K562 (cell line): Measurements from ENCODE around the gene BFSP1. TPM values are rescaled to one million over a fixed set of nuclear protein-coding genes. Genes with fewer than 3 reads are reported as not detected.

ENCODE experiments used
- ATAC-seq: fragments of 200-7000 bp; cut with Tn5 transposase; 3 replicates; pipeline ENCODE4 v1.9.1; 2020; ENCODE audit warnings: moderate library complexity
- BruUV-seq: library from RNA; stranded (reverse); fragments of 400-500 nt; replicated peaks from 2 replicates; lab custom pipeline; 2021; lab: Mats Ljungman, UMichigan
- CTCF ChIA-PET: fragments of 300-600 bp; formaldehyde crosslinking; extraction: SDS; loops from one replicate; lab custom pipeline; 2021; ENCODE audit warnings: low intra/inter-chr PET ratio; lab: Yijun Ruan, JAX
- POLR2A ChIA-PET: fragments of 300-600, 350-650 bp; sonication (Branson Sonifier 250); formaldehyde crosslinking; extraction: SDS; loops from one replicate; lab custom pipeline; 2021; ENCODE audit warnings: antibody characterized with exemption, inconsistent platforms; lab: Yijun Ruan, JAX
- DNase-seq, 4 experiments: peaks; one replicate each; pipeline versions ENCODE4 v3.0.0 to v3.0.0-alpha.2; 2011 to 2018; ENCODE audit warnings: low spot score in 3 of 4, mixed read lengths in 3 of 4; ENCODE audit errors: extremely low read depth in 1 of 4
- FAIRE-seq: peaks from 2 replicates; lab custom pipeline; 2011; peaks lifted over from hg19 to GRCh38; lab: Jason Lieb, UNC
- H2AFZ ChIP-seq: 2 replicates; pipeline ENCODE4 v1.6.0; 2011; ENCODE audit warnings: low read depth, low read length, control low read depth, inconsistent platforms
- H3K27ac ChIP-seq: fragments of 200-600 bp; 3 replicates; pipeline ENCODE4 v1.8.0; 2011; ENCODE audit warnings: low read depth, mild to moderate bottlenecking, control low read depth, inconsistent platforms, low read length, moderate library complexity, mixed read lengths; ENCODE audit errors: extremely low read depth
- H3K27me3 ChIP-seq, 2 experiments: fragments of 300-600 bp in 1 of 2; 2 replicates in 1 of 2; 3 replicates in 1 of 2; pipeline versions ENCODE4 v1.6.0 to v1.8.0; 2011; ENCODE audit warnings: inconsistent platforms in 2 of 2, low read length in 2 of 2, mild to moderate bottlenecking in 1 of 2, mixed read lengths in 1 of 2, moderate library complexity in 1 of 2; ENCODE audit not compliant: control insufficient read depth in 2 of 2, insufficient read depth in 2 of 2
- H3K36me3 ChIP-seq: fragments of 300-600 bp; 3 replicates; pipeline ENCODE4 v1.8.0; 2011; ENCODE audit warnings: mild to moderate bottlenecking, low read length, inconsistent platforms; ENCODE audit not compliant: control insufficient read depth, insufficient read depth
- H3K4me1 ChIP-seq, 2 experiments: fragments of 200-600 bp in 1 of 2; replicated peaks in 1 of 2; 2 replicates in 1 of 2; 3 replicates in 1 of 2; pipeline versions ENCODE4 v1.5.1 to v1.8.0; 2011; ENCODE audit warnings: inconsistent platforms in 2 of 2, low read length in 2 of 2, mild to moderate bottlenecking in 1 of 2, mixed read lengths in 1 of 2, moderate library complexity in 1 of 2; ENCODE audit not compliant: control insufficient read depth in 2 of 2, insufficient read depth in 2 of 2
- H3K4me2 ChIP-seq: 2 replicates; pipeline ENCODE4 v1.6.1; 2011; ENCODE audit warnings: low read length, control low read depth, inconsistent platforms, mixed read lengths; ENCODE audit not compliant: insufficient read depth
- H3K4me3 ChIP-seq: fragments of 200-600 bp; sonication (generic), shearing (Covaris generic); 2 replicates; pipeline ENCODE4 v1.5.1; 2016; ENCODE audit warnings: control low read depth, inconsistent platforms
- H3K79me2 ChIP-seq: fragments of 200-600 bp; 3 replicates; pipeline ENCODE4 v1.8.0; 2011; ENCODE audit warnings: low read length, inconsistent platforms; ENCODE audit not compliant: control insufficient read depth, insufficient read depth
- H3K9ac ChIP-seq, 2 experiments: 2 replicates each; pipeline versions ENCODE4 v1.6.0 to v1.6.1; 2011; ENCODE audit warnings: low read depth in 2 of 2, low read length in 2 of 2, control low read depth in 1 of 2, inconsistent platforms in 1 of 2, mild to moderate bottlenecking in 1 of 2, mixed read lengths in 1 of 2; ENCODE audit not compliant: insufficient read depth in 1 of 2
- H3K9me1 ChIP-seq: one replicate; pipeline ENCODE4 v1.6.0; 2011; ENCODE audit warnings: inconsistent platforms, mild to moderate bottlenecking, low read length, moderate library complexity; ENCODE audit not compliant: control insufficient read depth, insufficient read depth
- H3K9me3 ChIP-seq: replicated peaks from 2 replicates; pipeline ENCODE4 v1.5.1; 2011; ENCODE audit warnings: low read depth, low read length, inconsistent platforms; ENCODE audit not compliant: control insufficient read depth, insufficient read depth
- H4K20me1 ChIP-seq: replicated peaks from 2 replicates; pipeline ENCODE4 v1.6.1; 2011; ENCODE audit warnings: low read length, inconsistent platforms, mixed read lengths; ENCODE audit not compliant: control insufficient read depth, insufficient read depth
- E2F3 ChIP-seq: fragments of 250-450 bp; sonication (Bioruptor Pico); IDR thresholded peaks from 2 replicates; pipeline ENCODE4 v1.4.0; 2020; ENCODE audit warnings: mild to moderate bottlenecking
- ELK3 ChIP-seq: fragments of 450-650 bp; formaldehyde crosslinking; IDR thresholded peaks from 2 replicates; pipeline ENCODE4 v1.4.0; 2020; ENCODE audit warnings: mild to moderate bottlenecking
- ETS1 ChIP-seq: conservative IDR thresholded peaks from 2 replicates; pipeline ENCODE4 v1.6.1; 2011; ENCODE audit warnings: low read depth, mild to moderate bottlenecking, low read length; ENCODE audit not compliant: control insufficient read depth
- ETV5 ChIP-seq: sonication (generic); formaldehyde crosslinking; IDR thresholded peaks from 2 replicates; pipeline ENCODE4 v1.4.0; 2020; ENCODE audit warnings: low read depth, mild to moderate bottlenecking, missing genetic modification reagents
- MTF1 ChIP-seq: fragments of 250-450 bp; sonication (Bioruptor Pico); IDR thresholded peaks from 2 replicates; pipeline ENCODE4 v1.9.0; 2021; ENCODE audit warnings: moderate library complexity, mild to moderate bottlenecking, inconsistent platforms, borderline replicate concordance
- NFIC ChIP-seq: fragments of 450-650 bp; IDR thresholded peaks from 2 replicates; pipeline ENCODE4 v1.6.1; 2017; ENCODE audit warnings: mild to moderate bottlenecking, inconsistent platforms
- NUFIP1 ChIP-seq: fragments of 450-650 bp; IDR thresholded peaks from 2 replicates; pipeline ENCODE4 v1.6.1; 2018; ENCODE audit not compliant: partially characterized antibody
- POLR3G ChIP-seq: IDR thresholded peaks from 2 replicates; pipeline ENCODE4 v1.6.1; 2011; ENCODE audit not compliant: insufficient read length, insufficient replicate concordance; ENCODE audit errors: extremely low read depth
- RAD51 ChIP-seq: fragments of 450-650 bp; IDR thresholded peaks from 2 replicates; pipeline ENCODE4 v1.7.1; 2016; ENCODE audit warnings: low read depth, mild to moderate bottlenecking, borderline replicate concordance
- SAFB2 ChIP-seq: fragments of 200-400 bp; formaldehyde crosslinking; IDR thresholded peaks from 2 replicates; pipeline ENCODE4 v1.6.1; 2018; ENCODE audit warnings: borderline replicate concordance, low read length, low read depth, moderate library complexity; ENCODE audit not compliant: severe bottlenecking
- TAF15 ChIP-seq: fragments of 200-400 bp; formaldehyde crosslinking; IDR thresholded peaks from 2 replicates; pipeline ENCODE4 v1.6.1; 2017; ENCODE audit warnings: mild to moderate bottlenecking, low read depth, low read length, moderate library complexity
- ZBTB33 ChIP-seq: sonication (generic); formaldehyde crosslinking; IDR thresholded peaks from 2 replicates; pipeline ENCODE4 v1.8.1; 2023; ENCODE audit warnings: mild to moderate bottlenecking, missing genetic modification reagents
- ZNF124 ChIP-seq: sonication (generic); formaldehyde crosslinking; IDR thresholded peaks from 2 replicates; pipeline ENCODE4 v1.8.1; 2022; ENCODE audit warnings: missing genetic modification reagents
- ZNF232 ChIP-seq: sonication (generic); formaldehyde crosslinking; IDR thresholded peaks from 2 replicates; pipeline ENCODE4 v1.8.0; 2022; ENCODE audit warnings: mild to moderate bottlenecking, missing genetic modification reagents
- ZNF717 ChIP-seq: fragments of 250-450 bp; sonication (Bioruptor Pico); IDR thresholded peaks from 2 replicates; pipeline ENCODE4 v1.5.0; 2021
- WGBS: fragments of 100-300 bp; shearing (Covaris generic); methylation state at CpG from one replicate; pipeline ENCODE4 v1.1.6; 2016; ENCODE audit warnings: low coverage, mixed read lengths; ENCODE audit not compliant: insufficient coverage; ENCODE audit errors: missing lambda C conversion rate; 5-methylcytosine and 5-hydroxymethylcytosine counted together
- in situ Hi-C: fragments of 300-500 bp; cut with MboI; formaldehyde crosslinking; loops from 4 replicates; pipeline ENCODE4 v1.15.0; 2018; ENCODE audit warnings: inconsistent platforms, mixed read lengths
- intact Hi-C: fragments of 100-400 bp; cut with micrococcal nuclease; formaldehyde crosslinking; loops from 2 replicates; pipeline ENCODE4 v1.14.2; 2022
- polyA plus RNA-seq, 8 experiments: library from polyadenylated mRNA; depleted of rRNA in 4 of 8; stranded (reverse) in 5 of 8; unstranded in 3 of 8; fragments of >200 nt; fragmentation: Nextera tagmentation in 2 of 8; fragmentation: Illumina TruSeq in 1 of 8; extraction: Ambion mirVana in 2 of 8; extraction: Trizol in 1 of 8; gene quantifications; 2 replicates each; pipeline versions ENCODE4 v1.2.1 to v1.2.3, GENCODE V29; 2011 to 2014; ENCODE audit warnings: inconsistent platforms in 1 of 8, missing spikeins in 1 of 8
- total RNA-seq, 7 experiments: library from RNA; depleted of rRNA in 6 of 7; stranded (reverse); fragments of >200 nt in 6 of 7; fragmentation: Illumina TruSeq in 2 of 7; extraction: Trizol in 2 of 7; gene quantifications; 2 replicates each; pipeline versions ENCODE4 v1.2.1 to v1.2.3, GENCODE V29; 2011 to 2021; ENCODE audit warnings: low replicate concordance in 1 of 7
- TF ChIP-seq, protein P1 (sequence below), 2 experiments: fragments of 450-650 bp; IDR thresholded peaks; 2 replicates each; pipeline ENCODE4 v1.6.1; 2016
- TF ChIP-seq, protein P2 (sequence below): sonication (generic); formaldehyde crosslinking; IDR thresholded peaks from 2 replicates; pipeline ENCODE4 v1.8.0; 2022; ENCODE audit warnings: mild to moderate bottlenecking, missing genetic modification reagents

The BFSP1 gene
- total and polyA plus RNA-seq, 9 of the 15 experiments (the other 6 are each of a cell fraction or from before 2014, with no cell fraction given), result 0.09 to 0.86 (median 0.40) TPM

GRCh38 chr20:17537959-17538358, 6.8 kb upstream of the BFSP1 start:
- CTCF ChIA-PET, result interaction anchor here (3.0 kb wide), 1 partner anchor 79 kb away, joined by 23 read pairs; no protein-coding TSS in a partner anchor
- no peaks in the 10 kb centered on the region for H3K27me3 ChIP-seq
- TF ChIP-seq ETS1, result no peak
- no peak for TF ChIP-seq TAF15
- TF ChIP-seq SAFB2, result no peak
- TF ChIP-seq, protein P1, sequence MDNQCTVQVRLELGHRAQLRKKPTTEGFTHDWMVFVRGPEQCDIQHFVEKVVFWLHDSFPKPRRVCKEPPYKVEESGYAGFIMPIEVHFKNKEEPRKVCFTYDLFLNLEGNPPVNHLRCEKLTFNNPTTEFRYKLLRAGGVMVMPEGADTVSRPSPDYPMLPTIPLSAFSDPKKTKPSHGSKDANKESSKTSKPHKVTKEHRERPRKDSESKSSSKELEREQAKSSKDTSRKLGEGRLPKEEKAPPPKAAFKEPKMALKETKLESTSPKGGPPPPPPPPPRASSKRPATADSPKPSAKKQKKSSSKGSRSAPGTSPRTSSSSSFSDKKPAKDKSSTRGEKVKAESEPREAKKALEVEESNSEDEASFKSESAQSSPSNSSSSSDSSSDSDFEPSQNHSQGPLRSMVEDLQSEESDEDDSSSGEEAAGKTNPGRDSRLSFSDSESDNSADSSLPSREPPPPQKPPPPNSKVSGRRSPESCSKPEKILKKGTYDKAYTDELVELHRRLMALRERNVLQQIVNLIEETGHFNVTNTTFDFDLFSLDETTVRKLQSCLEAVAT (IDR thresholded peaks at IDR 0.05), result no peak
- no peak for TF ChIP-seq ZBTB33
- TF ChIP-seq NFIC, result no peak
- no peak for TF ChIP-seq ZNF232
- no peak for TF ChIP-seq ELK3 (CRISPR knock-in tag)
- TF ChIP-seq POLR3G, result no peak
- TF ChIP-seq ETV5 (CRISPR knock-in tag), result no peak
- TF ChIP-seq E2F3 (CRISPR knock-in tag), result no peak
- no peak for TF ChIP-seq RAD51
- no peak for TF ChIP-seq NUFIP1
- TF ChIP-seq ZNF124 (CRISPR knock-in tag), result no peak
- no peak for TF ChIP-seq MTF1 (CRISPR knock-in tag)
- TF ChIP-seq, protein P2, sequence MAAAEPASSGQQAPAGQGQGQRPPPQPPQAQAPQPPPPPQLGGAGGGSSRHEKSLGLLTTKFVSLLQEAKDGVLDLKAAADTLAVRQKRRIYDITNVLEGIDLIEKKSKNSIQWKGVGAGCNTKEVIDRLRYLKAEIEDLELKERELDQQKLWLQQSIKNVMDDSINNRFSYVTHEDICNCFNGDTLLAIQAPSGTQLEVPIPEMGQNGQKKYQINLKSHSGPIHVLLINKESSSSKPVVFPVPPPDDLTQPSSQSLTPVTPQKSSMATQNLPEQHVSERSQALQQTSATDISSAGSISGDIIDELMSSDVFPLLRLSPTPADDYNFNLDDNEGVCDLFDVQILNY, result no peak
- TF ChIP-seq ZNF717, result no peak
- no peak overlapping the region for H3K9ac ChIP-seq
- H3K79me2 ChIP-seq, result no peaks in the 10 kb centered on the region
- DNase-seq (no peak), FAIRE-seq (no peak), ATAC-seq (no peak)
- no TSS peak for BruUV-seq
- H2AFZ ChIP-seq, result no peak overlapping the region
- H3K27ac ChIP-seq, result no peak overlapping the region
- H3K4me2 ChIP-seq, result no peak overlapping the region
- no peaks in the 10 kb centered on the region for H3K36me3 ChIP-seq
- no peaks in the 10 kb centered on the region for H3K4me1 ChIP-seq
- 0% methylated on average over 1 of the region's 3 CpGs for WGBS
- H3K9me3 ChIP-seq, result no peaks in the 10 kb centered on the region
- no peak overlapping the region for H3K4me3 ChIP-seq
- intact Hi-C loops, result loop anchor here (1.0 to 10.0 kb wide), 3 partner anchors 79 to 457 kb away; no protein-coding TSS in a partner anchor
- H3K9me1 ChIP-seq, result no peaks in the 10 kb centered on the region
- no peaks in the 10 kb centered on the region for H4K20me1 ChIP-seq
- POLR2A ChIA-PET, result no interaction called here
- in situ Hi-C loops, result no loop called here
